Globus pallidus (tissue), 1 donor: ENCODE measurements around the gene SPP1.
"Not testable (repeated sequence)": the region's sequence is repeated elsewhere in the genome, so short reads cannot be mapped to it uniquely, and the experiment has no call there.

Experiments
- DNase-seq: peaks from one replicate; pipeline ENCODE4 v3.0.0-alpha.2; 2015; ENCODE audit warnings: low spot score

The SPP1 gene

DNA sequence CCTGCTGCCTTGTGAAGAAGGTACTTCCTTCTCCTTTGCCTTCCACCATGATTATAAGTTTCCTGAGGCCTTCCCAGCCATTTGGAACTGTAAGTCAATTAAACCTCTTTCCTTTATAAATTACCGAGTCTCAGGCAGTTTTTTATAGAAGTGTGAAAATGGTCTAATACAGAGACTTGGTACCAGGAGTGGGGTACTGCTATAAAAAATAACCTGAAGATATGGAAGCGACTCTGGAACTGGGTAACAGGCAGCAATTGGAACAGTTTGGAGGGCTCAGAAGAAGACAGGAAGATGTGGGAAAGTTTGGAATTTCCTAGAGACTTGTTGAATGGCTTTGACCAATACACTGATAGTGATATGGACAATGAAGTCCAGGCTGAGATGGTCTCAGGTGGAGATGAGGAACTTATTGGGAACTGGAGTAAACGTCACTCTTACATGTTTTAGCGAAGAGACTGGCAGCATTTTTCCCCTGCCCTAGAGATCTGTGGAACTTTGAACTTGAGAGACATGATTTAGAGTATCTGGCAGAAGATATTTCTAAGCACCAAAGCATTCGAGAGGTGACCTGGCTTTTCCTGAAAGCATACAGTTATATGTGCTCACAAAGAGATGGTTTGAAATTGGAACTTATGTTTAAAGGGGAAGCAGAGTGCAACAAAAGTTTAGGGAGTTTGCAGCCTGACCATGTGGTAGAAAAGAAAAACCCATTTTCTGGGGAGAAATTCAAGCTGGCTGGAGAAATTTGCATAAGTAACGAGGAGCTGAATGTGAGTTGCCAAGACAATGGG lies 50.6 kb downstream of the SPP1 start:
- DNase-seq = not testable (repeated sequence)

DNA sequence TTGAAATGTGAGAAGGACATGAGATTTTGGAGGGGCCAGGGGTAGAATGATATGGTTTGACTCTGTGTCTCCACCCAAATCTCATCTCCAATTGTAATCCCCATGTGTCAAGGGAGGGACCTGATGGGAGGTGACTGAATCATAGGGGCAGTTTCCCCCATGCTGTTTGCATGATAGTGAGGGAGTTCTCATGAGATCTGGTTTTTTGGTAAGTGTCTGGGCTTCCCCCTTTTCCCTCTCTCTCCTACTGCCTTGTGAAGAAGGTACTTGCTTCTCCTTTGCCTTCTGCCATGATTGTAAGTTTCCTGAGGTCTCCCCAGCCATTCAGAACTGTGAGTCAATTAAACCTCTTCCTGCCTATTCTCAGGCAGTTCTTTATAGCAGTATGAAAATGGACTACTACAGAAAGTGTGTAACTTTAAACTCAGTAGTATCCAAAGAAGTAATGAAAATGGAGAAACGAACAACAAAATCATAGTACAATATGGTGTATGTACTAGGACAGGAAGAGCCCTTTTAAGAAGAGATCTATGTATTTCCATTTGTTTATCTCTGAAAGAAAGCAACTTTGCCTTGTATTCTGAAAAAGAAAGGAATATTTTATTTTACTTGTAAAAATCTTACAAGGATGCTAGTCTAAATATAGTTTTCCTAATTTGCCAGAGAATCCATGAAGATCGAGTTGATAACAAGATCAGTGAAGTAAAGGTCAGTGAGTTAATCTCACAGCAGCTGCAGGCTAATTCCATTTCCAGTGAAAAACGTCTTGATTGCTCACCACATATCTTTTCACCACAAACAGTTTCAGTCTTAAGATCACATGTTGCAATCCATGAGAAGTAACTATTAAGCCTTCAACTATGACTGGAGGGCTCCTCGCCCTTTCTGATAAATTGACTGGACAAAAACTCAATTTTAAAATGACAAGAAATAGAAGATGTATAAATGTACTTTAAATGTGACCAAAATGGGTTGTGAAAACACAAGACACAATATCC lies 52.4 kb downstream of the SPP1 start:
- no peak for DNase-seq

DNA sequence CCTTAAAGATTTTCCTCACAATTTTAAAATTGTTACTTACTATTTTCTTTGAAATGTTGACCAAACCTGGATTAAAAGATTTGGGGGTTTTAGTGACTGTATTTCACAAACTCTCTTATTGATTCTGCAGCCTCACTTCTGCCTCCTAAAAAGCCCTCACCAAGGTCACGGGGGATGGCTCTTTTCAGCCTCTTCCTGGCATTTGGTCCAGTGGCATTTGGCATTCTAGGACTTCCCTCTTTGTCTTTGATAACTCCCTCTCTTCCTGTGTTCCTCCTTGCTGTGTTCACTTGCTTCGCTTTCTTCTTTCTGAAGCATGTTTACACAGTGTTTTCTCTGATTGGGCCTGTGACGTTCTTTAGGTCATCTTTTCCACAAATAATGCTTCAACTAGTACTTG lies 53.4 kb downstream of the SPP1 start:
- DNase-seq = no peak

DNA sequence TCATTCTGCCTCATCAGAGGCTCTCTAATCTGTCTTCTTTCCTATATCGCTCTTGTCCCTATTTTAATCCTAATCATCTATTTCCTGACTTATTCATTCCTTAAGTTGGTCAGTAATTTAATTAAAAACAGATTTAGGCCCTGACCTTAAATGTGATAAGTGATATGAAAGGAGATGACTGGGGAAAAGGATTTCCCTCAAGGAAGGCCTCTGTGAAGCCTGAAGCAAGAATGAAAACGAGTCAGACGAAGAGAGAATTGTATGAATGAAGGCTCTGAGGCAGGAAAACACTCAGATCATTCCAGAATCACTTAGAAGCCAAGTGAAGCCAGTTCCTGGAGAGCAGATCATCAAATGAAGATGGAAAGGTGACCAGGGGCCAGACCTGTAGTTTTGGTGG lies 54.0 kb downstream of the SPP1 start:
- DNase-seq = no peak

DNA sequence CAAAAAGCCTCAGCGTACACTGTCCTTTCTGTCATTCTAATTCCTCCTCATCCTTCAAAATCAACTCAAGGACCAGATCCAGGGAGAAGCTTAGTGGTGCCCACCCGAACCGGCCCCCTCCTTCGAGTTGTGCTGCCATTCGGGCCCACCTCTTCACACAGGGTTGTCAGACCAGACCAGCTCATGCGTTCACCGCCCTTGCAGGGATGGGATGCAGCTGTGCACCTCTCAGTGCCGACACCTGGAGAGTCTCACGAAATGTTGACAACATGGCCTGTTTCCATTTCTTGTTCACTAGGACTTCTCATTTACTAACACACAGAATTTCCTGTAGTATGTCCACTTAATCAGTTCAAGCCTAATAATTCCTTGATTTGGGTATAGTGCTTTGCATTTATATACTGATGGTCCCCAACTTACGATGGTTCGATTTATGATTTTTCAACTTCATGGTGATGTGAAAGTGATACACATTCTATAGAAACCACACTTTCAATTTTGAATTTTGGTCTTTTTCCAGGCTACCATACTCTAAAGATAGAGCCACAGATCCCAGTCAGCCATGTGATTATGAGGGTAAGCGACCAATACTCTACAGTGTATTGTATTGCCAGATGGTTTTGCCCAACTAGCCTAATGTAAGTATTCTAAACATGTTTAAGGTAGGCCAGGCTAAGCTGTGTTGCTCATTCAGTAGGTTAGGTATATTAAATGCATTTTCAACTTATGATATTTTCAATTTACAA lies 55.2 kb downstream of the SPP1 start:
- DNase-seq = no peak
